Panc1 (cell line): ENCODE data around the gene SF3A1. TPM values are rescaled to one million over a fixed set of nuclear protein-coding genes. Genes with fewer than 3 reads are reported as not detected.

ENCODE experiments used
- ATAC-seq: fragments of 200-7000 bp; cut with Tn5 transposase; 2 replicates; pipeline ENCODE4 v1.9.1; 2020; ENCODE audit warnings: mild to moderate bottlenecking, moderate library complexity
- BruUV-seq: library from RNA; stranded (reverse); fragments of 400-500 nt; replicated peaks from 2 replicates; lab custom pipeline; 2021; lab: Mats Ljungman, UMichigan
- CTCF ChIA-PET: fragments of 300-600 bp; sonication (Branson Sonifier 250); formaldehyde crosslinking; loops from one replicate; lab custom pipeline; 2022; ENCODE audit warnings: antibody characterized with exemption; lab: Charles Lee
- POLR2A ChIA-PET: fragments of 300-600 bp; sonication (Branson Sonifier 250); formaldehyde crosslinking; loops from one replicate; lab custom pipeline; 2022; ENCODE audit warnings: antibody characterized with exemption; lab: Charles Lee
- DNase-seq: peaks from one replicate; pipeline ENCODE4 v3.0.0-alpha.2; 2010; ENCODE audit warnings: low read depth, low spot score
- H3K27ac ChIP-seq: 2 replicates; pipeline ENCODE4 v1.5.1; 2011; ENCODE audit warnings: mild to moderate bottlenecking, low read length, inconsistent platforms
- H3K27me3 ChIP-seq: fragments of 200-500 bp; sonication (Bioruptor generic); 2 replicates; pipeline ENCODE4 v1.6.0; 2014; ENCODE audit warnings: low read length, inconsistent platforms; ENCODE audit not compliant: control insufficient read depth, insufficient read depth
- H3K36me3 ChIP-seq: fragments of 200-500 bp; sonication (Bioruptor generic); 2 replicates; pipeline ENCODE4 v1.5.1; 2014; ENCODE audit warnings: inconsistent platforms, mild to moderate bottlenecking, low read length, moderate library complexity; ENCODE audit not compliant: control insufficient read depth, insufficient read depth
- H3K4me1 ChIP-seq: 2 replicates; pipeline ENCODE4 v1.5.1; 2011; ENCODE audit warnings: inconsistent platforms, mild to moderate bottlenecking, low read length, moderate library complexity; ENCODE audit not compliant: control insufficient read depth, insufficient read depth
- H3K4me3 ChIP-seq, 2 experiments: 2 replicates each; pipeline ENCODE4 v1.5.1; 2011 to 2012; ENCODE audit warnings: low read depth in 2 of 2, low read length in 2 of 2, mild to moderate bottlenecking in 2 of 2, inconsistent platforms in 1 of 2, moderate library complexity in 1 of 2
- H3K9me3 ChIP-seq: fragments of 200-500 bp; sonication (Bioruptor generic); 2 replicates; pipeline ENCODE4 v1.5.1; 2014; ENCODE audit warnings: low read depth, mild to moderate bottlenecking, inconsistent platforms, low read length, moderate library complexity; ENCODE audit not compliant: control insufficient read depth, insufficient read depth
- CTCF ChIP-seq: fragments of 450-650 bp; IDR thresholded peaks from 2 replicates; pipeline ENCODE4 v1.5.1; 2017; ENCODE audit warnings: mild to moderate bottlenecking
- POLR2AphosphoS5 ChIP-seq: IDR thresholded peaks from 2 replicates; pipeline ENCODE4 v1.6.1; 2012; ENCODE audit warnings: mild to moderate bottlenecking, low read depth, low read length, moderate library complexity
- REST ChIP-seq, 2 experiments: IDR thresholded peaks; 2 replicates each; pipeline ENCODE4 v1.6.1; 2011 to 2012; ENCODE audit warnings: low read depth in 2 of 2, control low read depth in 1 of 2, low read length in 1 of 2, mild to moderate bottlenecking in 1 of 2, moderate library complexity in 1 of 2; ENCODE audit not compliant: insufficient read depth in 1 of 2
- SIN3A ChIP-seq: IDR thresholded peaks from 2 replicates; pipeline ENCODE4 v1.6.1; 2012; ENCODE audit warnings: low read depth, mild to moderate bottlenecking, low read length, moderate library complexity, borderline replicate concordance; ENCODE audit not compliant: insufficient read depth
- TCF7L2 ChIP-seq: IDR thresholded peaks from 2 replicates; pipeline ENCODE4 v1.6.1; 2011; ENCODE audit warnings: mild to moderate bottlenecking, low read depth, low read length, inconsistent platforms
- in situ Hi-C: cut with HindIII; loops from 2 replicates; pipeline ENCODE4 v1.10.0; 2016; ENCODE audit warnings: low sequenced_read_pairs, low pct_unique_long_range_greater_than_20kb
- intact Hi-C: fragments of 100-400 bp; cut with micrococcal nuclease; formaldehyde crosslinking; loops from one replicate; pipeline ENCODE4 v1.10.0; 2022; ENCODE audit not compliant: unreplicated experiment
- total RNA-seq: library from RNA; stranded (reverse); gene quantifications from one replicate; pipeline ENCODE4 v1.2.1, GENCODE V29; 2021; ENCODE audit not compliant: unreplicated experiment

The SF3A1 gene
- total RNA-seq, 1 experiment from 2014 or later = 176 TPM

- CTCF ChIA-PET = interaction anchor here (0.7 kb wide), 1 partner anchor 191 kb away, joined by 3 read pairs; no protein-coding TSS in a partner anchor
- POLR2A ChIA-PET = no interaction called here
- H3K4me1 ChIP-seq = no peaks in the 10 kb centered on the region; the same call in 1 of the 2 replicates
- no peak for DNase-seq
- no TSS peak for BruUV-seq
- TF ChIP-seq TCF7L2 = no peak
- no peak overlapping the region for H3K4me3 ChIP-seq
- H3K27me3 ChIP-seq = no peaks in the 10 kb centered on the region
- no peak overlapping the region for H3K27ac ChIP-seq
- H3K9me3 ChIP-seq = no peaks in the 10 kb centered on the region
- intact Hi-C loops = no loop called here
- in situ Hi-C loops = no loop called here
- H3K36me3 ChIP-seq = no peaks in the 10 kb centered on the region
- ATAC-seq = no peak
Measured at GRCh38 chr22:30372915-30373314, 16.2 kb upstream of the SF3A1 start.

- no peaks in the 10 kb centered on the region for H3K27me3 ChIP-seq
- in situ Hi-C loops = no loop called here
- ChIA-PET POLR2A (interaction anchor here (0.6 kb wide), 1 partner anchor 12 kb away, joined by 7 read pairs; no protein-coding TSS in a partner anchor), CTCF (no interaction called here)
- H3K9me3 ChIP-seq = no peaks in the 10 kb centered on the region
- intact Hi-C loops = no loop called here
- H3K27ac ChIP-seq = no peak overlapping the region
- BruUV-seq = no TSS peak
- H3K4me1 ChIP-seq = no peaks in the 10 kb centered on the region; the same call in 1 of the 2 replicates
- no peak overlapping the region for H3K4me3 ChIP-seq
- TF ChIP-seq TCF7L2 = no peak
- TF ChIP-seq CTCF = no peak
- no peak for TF ChIP-seq POLR2AphosphoS5
- no peak for TF ChIP-seq SIN3A
- TF ChIP-seq REST (IDR thresholded peaks at IDR 0.05; ENCODE audit: insufficient read depth in 1 of 2, low read depth in 2 of 2, low read length in 1 of 2) = no peak
- DNase-seq (no peak), ATAC-seq (no peak)
- H3K36me3 ChIP-seq = no peaks in the 10 kb centered on the region
Measured at GRCh38 chr22:30371981-30372380, 15.3 kb upstream of the SF3A1 start.

GRCh38 chr22:30371321-30371720 lies 14.6 kb upstream of the SF3A1 start:
- H3K27ac ChIP-seq = no peak overlapping the region
- CTCF ChIA-PET = no interaction called here
- TF ChIP-seq CTCF = no peak
- TF ChIP-seq REST (IDR thresholded peaks at IDR 0.05; ENCODE audit: insufficient read depth in 1 of 2, low read depth in 2 of 2, low read length in 1 of 2) = no peak
- no peak for TF ChIP-seq TCF7L2
- TF ChIP-seq POLR2AphosphoS5 = no peak
- no peak for TF ChIP-seq SIN3A
- BruUV-seq = no TSS peak
- POLR2A ChIA-PET = no interaction called here
- H3K9me3 ChIP-seq = no peaks in the 10 kb centered on the region
- H3K27me3 ChIP-seq = no peaks in the 10 kb centered on the region
- H3K36me3 ChIP-seq = no peaks in the 10 kb centered on the region
- ATAC-seq (no peak), DNase-seq (no peak)
- intact Hi-C loops = no loop called here
- no peak overlapping the region for H3K4me3 ChIP-seq
- H3K4me1 ChIP-seq = no peaks in the 10 kb centered on the region; the same call in 1 of the 2 replicates
- in situ Hi-C loops = no loop called here
